Right ventricle myocardium superior (tissue), 1 donor: ENCODE data around the gene PREX1. TPM values are rescaled to one million over a fixed set of nuclear protein-coding genes. Genes with fewer than 3 reads are reported as not detected.

Experiments used
- ATAC-seq: fragments of 200-7000 bp; cut with Tn5 transposase; one replicate; pipeline ENCODE4 v1.9.1; 2020; ENCODE audit warnings: mild to moderate bottlenecking; ENCODE audit not compliant: poor library complexity
- DNase-seq: peaks from one replicate; pipeline ENCODE4 v3.0.0-alpha.2; 2020
- intact Hi-C: fragments of 100-400 bp; cut with DNase I; formaldehyde crosslinking; loops from one replicate; pipeline ENCODE4 v1.11.2; 2022
- total RNA-seq: library from RNA; stranded (reverse); fragmentation: NEBNext Ultra II Directional; extraction: Animal tissue kit (Norgen Biotek cat#: 25700); gene quantifications from one replicate; pipeline ENCODE4 v1.2.1, GENCODE V29; 2021
- donor health status: DM: no; HTN: yes; CAD: no; lungs with severe emphysema.

Gene PREX1
- total RNA-seq, 1 donor from 2014 or later = 10.3 TPM

- ATAC-seq (no peak), DNase-seq (no peak)
- intact Hi-C loops = no loop called here
These were observed 23.4 kb downstream of the PREX1 start for GRCh38 chr20:48804300-48804980.

GRCh38 chr20:48803176-48804053 lies 24.4 kb downstream of the PREX1 start:
- intact Hi-C loops = no loop called here
- DNase-seq (no peak), ATAC-seq (no peak)

DNA sequence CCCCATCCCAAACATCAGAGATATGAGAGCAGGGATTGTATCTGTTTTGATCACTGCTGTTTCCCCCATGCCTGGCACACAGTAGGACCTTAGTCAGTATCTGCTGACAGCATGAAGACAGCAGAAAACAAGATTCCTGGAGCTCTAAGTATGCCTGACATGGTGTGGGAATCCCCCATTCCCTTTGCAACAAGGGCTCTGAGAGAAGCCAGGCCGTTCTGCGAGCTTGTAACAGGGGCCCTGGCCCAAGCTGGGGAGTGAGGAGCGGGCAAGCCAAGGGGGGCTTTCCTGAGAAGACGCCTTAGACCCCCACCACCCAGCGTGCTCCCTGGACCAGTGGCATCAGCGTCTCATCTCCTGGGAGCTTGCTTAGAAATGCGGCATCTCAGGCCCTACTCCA lies 25.2 kb downstream of the PREX1 start:
- DNase-seq = no peak
- intact Hi-C loops = no loop called here
- no peak for ATAC-seq

GRCh38 chr20:48802216-48802615 lies 25.6 kb downstream of the PREX1 start:
- intact Hi-C loops = no loop called here
- DNase-seq (no peak), ATAC-seq (no peak)

DNA sequence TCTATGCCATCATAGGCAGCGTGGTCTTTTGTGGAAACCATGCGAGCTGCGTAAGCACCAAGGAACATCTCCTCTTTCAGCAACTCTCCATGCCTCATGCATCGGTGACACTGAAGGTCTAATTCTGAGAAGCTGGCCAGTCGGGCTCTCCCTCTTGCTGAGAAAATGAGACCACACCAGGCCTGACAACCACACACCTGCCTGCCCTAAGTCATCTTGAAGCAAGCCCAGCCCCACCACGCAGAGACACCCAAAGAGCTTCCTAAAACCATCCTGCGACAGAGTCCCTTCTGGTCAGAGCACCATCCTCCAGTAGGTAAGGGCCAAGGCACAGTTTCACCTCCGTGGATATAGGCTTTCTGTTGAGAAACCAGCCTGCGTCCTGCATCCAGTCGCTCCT lies 26.6 kb downstream of the PREX1 start:
- intact Hi-C loops = no loop called here
- no peak for DNase-seq
- ATAC-seq = no peak

- intact Hi-C loops = no loop called here
- no peak for DNase-seq
- ATAC-seq = peak; percentile 65
These were observed 27.6 kb downstream of the PREX1 start for GRCh38 chr20:48800177-48800576.

DNA sequence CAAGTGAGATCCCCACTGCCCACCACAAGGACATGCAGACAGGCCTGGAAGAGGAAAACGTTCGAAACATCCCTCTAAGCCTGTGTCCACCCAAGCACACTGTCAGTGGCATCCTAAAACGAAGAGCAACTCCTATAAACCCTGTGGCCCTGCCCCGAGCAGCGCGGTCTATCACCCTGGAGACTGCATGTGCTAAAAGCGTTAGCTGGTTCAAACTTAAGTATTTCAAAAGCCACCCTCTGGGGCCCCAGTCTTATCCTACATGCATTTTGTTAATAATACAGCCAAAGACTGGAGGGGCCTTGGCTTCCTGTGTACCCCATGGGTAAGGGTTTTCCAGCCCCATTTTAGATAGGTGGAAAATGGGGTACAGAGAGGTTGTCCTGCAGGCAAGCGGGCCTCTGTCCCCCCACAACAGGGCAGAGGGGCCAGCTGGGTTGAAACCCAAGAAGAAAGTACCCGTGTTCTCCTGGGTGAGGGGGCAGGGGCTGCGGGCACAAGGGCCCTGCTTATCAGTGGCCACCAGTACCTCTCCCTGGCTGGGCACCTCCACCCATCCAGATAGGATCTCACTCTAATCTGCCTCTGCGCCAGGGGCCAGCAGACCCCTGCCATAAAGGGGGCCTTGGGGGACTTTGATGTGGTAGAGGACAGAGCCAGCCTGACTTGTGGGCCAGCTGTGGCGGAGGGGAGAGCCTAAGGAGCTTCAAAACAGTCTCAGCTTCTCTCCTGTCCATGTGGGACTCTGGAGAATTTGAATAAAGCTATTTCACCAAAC lies 28.3 kb downstream of the PREX1 start:
- intact Hi-C loops = no loop called here
- no peak for ATAC-seq
- no peak for DNase-seq

- no peak for ATAC-seq
- DNase-seq = no peak
- intact Hi-C loops = no loop called here
These were observed 29.7 kb downstream of the PREX1 start for GRCh38 chr20:48797850-48798747.

DNA sequence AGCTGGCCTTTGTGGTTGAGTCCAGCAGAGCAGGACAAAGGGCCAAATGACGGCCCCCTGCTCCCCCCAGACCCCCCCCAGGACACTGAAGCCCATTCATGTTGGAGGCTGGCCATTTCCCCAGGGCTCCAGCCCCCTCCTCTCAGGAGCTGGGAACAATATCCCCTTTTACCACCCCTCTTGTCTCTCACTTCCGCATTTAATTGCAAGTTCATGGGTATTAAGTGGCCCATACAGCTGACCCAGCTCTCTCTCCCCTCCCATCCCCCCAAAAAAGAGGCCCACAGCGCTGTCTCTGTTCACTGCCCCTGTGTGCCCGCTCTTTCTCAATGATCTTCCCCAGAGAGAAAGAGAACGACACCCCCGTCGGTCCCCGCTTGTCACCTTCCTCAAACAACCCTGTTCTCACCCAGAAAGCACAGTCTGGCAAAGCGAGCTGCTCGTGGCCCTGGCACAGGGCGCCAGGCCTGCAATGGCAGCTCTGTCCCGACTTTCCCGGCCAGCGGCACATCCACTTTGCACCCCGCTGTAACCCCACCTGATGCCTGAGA lies 30.4 kb downstream of the PREX1 start:
- DNase-seq (peak; percentile 69), ATAC-seq (peak; percentile 66)
- intact Hi-C loops = no loop called here

DNA sequence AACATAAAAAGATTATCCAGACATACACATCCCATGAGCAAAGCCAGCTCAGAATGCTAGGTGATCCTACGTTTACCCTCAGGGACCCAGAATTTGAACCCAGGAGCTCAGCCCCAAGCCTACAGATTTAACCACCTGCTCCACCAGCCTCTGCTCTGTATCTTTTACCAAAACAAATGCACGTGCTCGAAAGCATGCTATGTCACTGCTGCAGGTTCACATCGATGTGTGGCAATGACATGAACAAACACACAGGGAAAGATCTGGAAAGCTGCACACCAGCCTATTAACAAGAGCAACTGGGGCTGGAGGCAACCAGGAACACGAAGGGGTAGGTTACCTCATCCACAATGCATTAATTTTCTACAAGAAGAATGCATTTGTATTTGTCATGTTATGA lies 32.1 kb downstream of the PREX1 start:
- ATAC-seq (no peak), DNase-seq (no peak)
- intact Hi-C loops = no loop called here

DNA sequence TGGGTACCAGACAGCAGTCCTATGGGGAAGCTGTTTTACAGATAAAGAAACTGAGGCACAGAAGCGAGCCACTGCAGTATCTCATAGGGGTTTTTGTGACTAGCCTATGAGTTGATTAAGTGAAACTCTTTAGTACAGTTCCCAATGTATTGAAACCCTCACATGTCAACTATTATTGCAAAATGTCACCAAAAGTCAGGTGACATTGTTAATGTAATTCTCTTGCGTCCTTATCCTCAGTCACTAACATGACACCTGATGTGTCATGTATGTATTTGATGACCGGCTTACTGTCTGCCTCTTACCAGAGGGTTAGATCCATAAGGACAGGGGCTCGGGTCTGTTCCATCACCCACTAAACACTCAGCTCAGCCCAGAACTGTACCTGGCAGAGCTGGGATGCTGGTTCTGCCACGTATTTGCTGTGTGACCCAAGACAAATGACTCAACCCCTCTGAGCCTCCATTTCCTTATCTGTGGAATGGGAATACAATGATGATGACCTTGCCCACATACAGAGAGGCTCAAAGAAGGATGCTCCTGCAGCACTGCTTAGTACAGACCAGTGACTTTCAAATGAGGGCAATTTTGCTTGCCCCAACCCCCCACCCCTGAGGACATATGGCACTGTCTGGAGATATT lies 32.9 kb downstream of the PREX1 start:
- intact Hi-C loops = no loop called here
- DNase-seq (no peak), ATAC-seq (no peak)

GRCh38 chr20:48794360-48794759 lies 33.4 kb downstream of the PREX1 start:
- intact Hi-C loops = no loop called here
- no peak for DNase-seq
- ATAC-seq = no peak

DNA sequence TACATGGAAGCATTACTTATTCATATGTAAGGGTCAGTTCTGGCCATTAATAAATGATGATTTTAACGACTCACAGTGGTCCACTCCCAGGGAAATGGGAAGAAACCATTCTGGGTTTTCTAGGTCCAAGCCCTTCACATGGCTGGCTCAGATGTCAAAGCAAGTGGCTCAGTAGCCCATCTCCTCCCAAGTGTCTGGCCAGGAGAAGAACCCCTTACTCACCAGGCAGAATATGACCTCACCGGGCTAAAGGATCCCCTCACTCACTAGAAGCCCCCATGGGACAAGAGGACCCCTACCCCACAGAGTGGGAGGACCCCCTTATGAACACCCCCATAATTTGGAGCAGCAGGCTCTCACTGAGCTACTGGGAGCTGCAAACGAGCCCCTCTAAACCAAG lies 34.0 kb downstream of the PREX1 start:
- intact Hi-C loops = no loop called here
- no peak for ATAC-seq

GRCh38 chr20:48791666-48792071 lies 36.1 kb downstream of the PREX1 start:
- intact Hi-C loops = no loop called here
- DNase-seq (no peak), ATAC-seq (no peak)

More for the DNA sequence above, 34.0 kb downstream of the PREX1 start:
- no peak for DNase-seq

- intact Hi-C loops = no loop called here
- no peak for DNase-seq
- ATAC-seq = peak; percentile 50
These were observed 36.8 kb downstream of the PREX1 start for GRCh38 chr20:48791014-48791413.

DNA sequence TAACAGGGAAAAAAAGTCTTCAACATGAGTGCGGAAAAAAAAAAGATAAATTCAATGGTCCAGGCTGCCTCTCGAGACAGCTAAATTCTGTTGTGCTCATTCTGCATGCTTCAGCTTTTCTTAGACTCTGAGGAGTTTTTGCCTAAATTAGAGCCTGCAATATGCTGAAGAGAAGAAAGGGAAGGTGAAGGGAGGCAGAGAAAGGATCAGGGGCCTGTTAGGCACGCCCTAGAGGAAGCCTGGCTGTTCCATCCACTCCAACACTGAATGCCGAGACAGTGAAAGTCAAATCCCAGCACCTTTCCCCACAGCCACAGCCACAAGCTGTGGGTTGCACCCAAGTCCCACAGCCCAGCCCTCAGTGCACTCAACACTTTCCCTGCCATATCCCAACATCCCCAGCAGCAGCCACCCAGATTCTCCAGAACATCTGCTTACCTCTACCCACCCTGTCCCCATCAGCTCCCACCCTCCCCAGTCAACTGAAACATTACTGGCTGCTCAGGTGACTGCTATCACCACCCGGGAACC lies 37.3 kb downstream of the PREX1 start:
- intact Hi-C loops = no loop called here
- ATAC-seq (no peak), DNase-seq (no peak)

DNA sequence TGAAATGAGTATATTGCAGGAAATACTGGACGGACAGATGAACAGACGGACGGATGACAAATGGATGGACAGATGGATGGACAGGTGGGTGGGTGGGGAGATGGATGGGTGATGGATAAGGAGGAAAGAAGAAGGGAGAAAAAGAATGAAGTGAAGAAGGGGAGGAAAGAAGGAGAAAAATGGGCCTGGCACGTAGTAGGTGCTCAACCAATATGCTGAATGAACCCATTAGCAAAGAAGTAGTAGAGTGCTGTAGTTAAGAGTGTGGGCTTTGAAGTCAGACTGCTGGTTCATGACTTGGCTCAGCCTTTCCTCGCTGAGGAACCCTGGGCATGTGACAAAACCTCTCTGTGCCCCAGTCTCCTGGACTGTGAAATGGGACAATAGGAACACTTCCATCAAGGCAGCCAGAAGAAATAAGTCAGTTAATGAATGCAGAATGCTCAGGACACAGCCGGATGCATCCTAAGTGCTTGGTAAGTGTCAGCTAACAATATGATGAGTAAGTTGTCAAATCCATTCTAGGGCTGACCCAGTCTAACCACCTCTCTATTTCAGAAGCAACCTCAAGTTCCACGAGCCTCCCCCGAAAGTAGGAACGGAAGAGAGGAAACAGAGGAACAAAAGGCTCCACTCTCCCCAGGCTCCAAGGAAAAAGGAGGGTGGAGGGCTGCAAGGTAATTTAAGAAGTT lies 37.9 kb downstream of the PREX1 start:
- intact Hi-C loops = no loop called here
- no peak for ATAC-seq
- no peak for DNase-seq
